Lung (tissue), 12 donors: ENCODE data around the gene RSPRY1. TPM values are rescaled to one million over a fixed set of nuclear protein-coding genes. Genes with fewer than 3 reads are reported as not detected.
"Not testable (repeated sequence)": the region's sequence is repeated elsewhere in the genome, so short reads cannot be mapped to it uniquely, and the experiment has no call there.

ENCODE experiments used
- ATAC-seq: fragments of 200-7000 bp; cut with Tn5 transposase; one replicate; pipeline ENCODE4 v1.9.1; 2020; ENCODE audit warnings: moderate number of reproducible peaks; ENCODE audit not compliant: insufficient read depth, low FRiP score
- DNase-seq, 3 donors: peaks; one replicate each; pipeline ENCODE4 v3.0.0-alpha.2; 2013 to 2017
- H3K27ac ChIP-seq, 2 donors: one replicate each; pipeline ENCODE4 v1.5.1; 2013; ENCODE audit warnings: mild to moderate bottlenecking in 2 of 2, moderate library complexity in 2 of 2, control low read depth in 1 of 2, inconsistent platforms in 1 of 2, low read depth in 1 of 2, low read length in 1 of 2
- H3K27me3 ChIP-seq, 3 donors: one replicate each; pipeline ENCODE4 v1.5.1; 2013; ENCODE audit warnings: low read length in 2 of 3; ENCODE audit not compliant: control insufficient read depth in 3 of 3, insufficient read depth in 3 of 3
- H3K36me3 ChIP-seq, 4 donors: one replicate each; pipeline ENCODE4 v1.5.1; 2013; ENCODE audit warnings: low read length in 4 of 4, mild to moderate bottlenecking in 1 of 4, moderate library complexity in 1 of 4; ENCODE audit not compliant: control insufficient read depth in 4 of 4, insufficient read depth in 4 of 4
- H3K4me1 ChIP-seq, 5 donors: one replicate each; pipeline ENCODE4 v1.5.1; 2013; ENCODE audit warnings: low read length in 5 of 5, mild to moderate bottlenecking in 2 of 5, moderate library complexity in 1 of 5; ENCODE audit not compliant: control insufficient read depth in 5 of 5, insufficient read depth in 5 of 5
- H3K4me3 ChIP-seq: one replicate; pipeline ENCODE4 v1.5.1; 2013; ENCODE audit warnings: mild to moderate bottlenecking, control low read depth, moderate library complexity
- H3K9ac ChIP-seq, 2 donors: one replicate each; pipeline ENCODE4 v1.5.1; 2013; ENCODE audit warnings: low read length in 2 of 2, control low read depth in 1 of 2; ENCODE audit not compliant: insufficient read depth in 1 of 2
- H3K9me3 ChIP-seq, 4 donors: one replicate each; pipeline ENCODE4 v1.5.1; 2013; ENCODE audit warnings: low read length in 3 of 4, mild to moderate bottlenecking in 1 of 4, moderate library complexity in 1 of 4; ENCODE audit not compliant: control insufficient read depth in 4 of 4, insufficient read depth in 3 of 4
- WGBS, 2 donors: extraction: QIAGEN DNeasy Blood & Tissue Kit; methylation state at CpG; one replicate each; pipeline ENCODE4 v1.1.7; 2013; 5-methylcytosine and 5-hydroxymethylcytosine counted together
- polyA plus RNA-seq, 2 donors: library from polyadenylated mRNA; stranded (reverse); fragments of 200-250 nt; gene quantifications; one replicate each; pipeline ENCODE4 v1.2.1, GENCODE V29; 2013
- total RNA-seq, 2 donors: library from RNA; depleted of rRNA in 1 of 2; stranded (reverse); fragments of >200 nt in 1 of 2; gene quantifications; one replicate each; pipeline ENCODE4 v1.2.1, GENCODE V29; 2014 to 2021
- TF ChIP-seq, protein P1 (sequence below): IDR thresholded peaks from 2 replicates; pipeline ENCODE4 v1.5.1; 2012; ENCODE audit warnings: mild to moderate bottlenecking; ENCODE audit errors: control extremely low read depth, extremely low read depth
- donor health status: control.
- donor health status: control.
- donor health status: Bipolar disorder and iron deficiency.
- donor health status: healthy.
- donor health status: DM: yes; HTN: yes; CAD: no.

The RSPRY1 gene
- total and polyA plus RNA-seq, 4 donors: 10.5 to 71.7 (median 25.2) TPM

DNA sequence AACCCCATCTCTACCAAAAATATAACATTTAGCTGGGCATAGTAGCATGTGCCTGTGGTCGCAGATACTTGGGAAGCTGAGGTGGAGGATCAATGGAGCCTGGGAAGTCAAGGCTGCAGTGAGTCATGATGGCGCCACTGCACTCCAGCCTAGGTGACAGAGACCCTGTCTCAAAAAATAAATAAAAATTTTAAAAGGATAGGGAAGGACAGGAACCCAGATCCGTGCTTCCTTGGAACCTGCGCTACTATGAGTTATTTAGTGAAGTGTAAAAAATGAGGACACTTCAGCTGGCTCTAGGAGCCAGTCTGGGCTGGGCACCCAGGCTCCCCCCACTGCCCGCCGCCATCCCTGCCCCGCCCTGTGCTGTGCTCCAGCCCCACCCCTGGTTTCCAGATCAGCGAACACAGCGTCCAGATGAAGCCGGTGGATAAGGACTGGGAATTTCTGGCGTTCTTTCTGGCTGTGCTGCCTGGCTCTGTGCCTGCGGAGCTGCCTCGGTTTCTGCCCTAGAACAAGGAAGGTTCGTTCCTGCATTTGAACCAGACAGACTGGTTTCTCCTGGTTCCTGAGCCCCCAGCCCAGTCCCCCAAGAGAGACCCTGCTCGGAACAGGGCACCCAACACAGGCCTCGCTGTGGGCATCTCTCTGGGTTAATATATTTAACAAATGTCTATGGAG is 79.9 kb downstream of the RSPRY1 start:
- Histone ChIP-seq H3K4me3 (no peak overlapping the region), H3K27me3 (no peaks in the 10 kb centered on the region), H3K9ac (no peak overlapping the region), H3K9me3 (no peaks in the 10 kb centered on the region), H3K4me1 (peaks cover 0 to 19% (median 5%) of the 10 kb centered on the region in 5 donors), H3K27ac (peak overlapping the region; percentile 75 to 91), H3K36me3 (peaks cover 0 to 6% (median 0%) of the 10 kb centered on the region in 4 donors)
- peak in 2 of 3 donors; percentile 26 to 53 for DNase-seq
- 43 to 71% methylated on average over 16 of the region's 16 CpGs for WGBS, 2 donors
- ATAC-seq: peak; percentile 87
- TF ChIP-seq, protein P1, sequence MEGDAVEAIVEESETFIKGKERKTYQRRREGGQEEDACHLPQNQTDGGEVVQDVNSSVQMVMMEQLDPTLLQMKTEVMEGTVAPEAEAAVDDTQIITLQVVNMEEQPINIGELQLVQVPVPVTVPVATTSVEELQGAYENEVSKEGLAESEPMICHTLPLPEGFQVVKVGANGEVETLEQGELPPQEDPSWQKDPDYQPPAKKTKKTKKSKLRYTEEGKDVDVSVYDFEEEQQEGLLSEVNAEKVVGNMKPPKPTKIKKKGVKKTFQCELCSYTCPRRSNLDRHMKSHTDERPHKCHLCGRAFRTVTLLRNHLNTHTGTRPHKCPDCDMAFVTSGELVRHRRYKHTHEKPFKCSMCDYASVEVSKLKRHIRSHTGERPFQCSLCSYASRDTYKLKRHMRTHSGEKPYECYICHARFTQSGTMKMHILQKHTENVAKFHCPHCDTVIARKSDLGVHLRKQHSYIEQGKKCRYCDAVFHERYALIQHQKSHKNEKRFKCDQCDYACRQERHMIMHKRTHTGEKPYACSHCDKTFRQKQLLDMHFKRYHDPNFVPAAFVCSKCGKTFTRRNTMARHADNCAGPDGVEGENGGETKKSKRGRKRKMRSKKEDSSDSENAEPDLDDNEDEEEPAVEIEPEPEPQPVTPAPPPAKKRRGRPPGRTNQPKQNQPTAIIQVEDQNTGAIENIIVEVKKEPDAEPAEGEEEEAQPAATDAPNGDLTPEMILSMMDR: no peak

DNA sequence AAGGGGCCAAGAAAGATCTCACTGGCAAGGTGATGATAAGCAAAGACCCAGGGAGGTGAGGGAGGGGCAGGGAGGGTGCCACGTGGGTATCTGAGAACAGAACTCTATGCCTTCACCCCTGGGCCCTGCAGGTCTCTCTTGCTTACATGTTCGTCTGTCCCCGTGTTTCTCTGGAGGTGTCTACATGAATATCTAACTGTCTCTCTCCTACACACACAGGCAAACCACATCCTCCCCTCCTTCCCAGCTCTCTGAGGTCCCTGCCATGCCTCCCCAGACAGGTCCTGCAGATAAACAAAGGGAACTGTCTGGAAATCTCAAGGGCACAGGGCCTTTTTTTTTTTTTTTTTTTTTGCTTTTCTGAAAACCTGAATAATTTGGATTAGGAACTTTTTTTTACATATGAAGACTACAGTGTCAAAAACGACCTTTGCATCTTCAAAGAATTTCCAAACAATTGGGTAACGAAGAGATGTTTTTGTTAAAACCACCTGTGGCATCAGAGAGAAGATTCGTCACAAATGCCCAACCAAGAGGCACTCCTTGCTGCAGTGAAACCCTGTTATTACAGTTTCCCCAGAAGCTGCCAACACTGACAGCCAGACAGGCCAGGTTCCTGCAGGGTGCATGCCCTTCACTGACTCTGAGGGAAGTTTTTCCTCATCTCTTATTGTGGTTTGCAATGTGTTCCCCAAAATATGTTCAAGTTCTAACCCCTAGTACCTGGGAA is 80.6 kb downstream of the RSPRY1 start:
- WGBS, 2 donors: 32 to 42% methylated on average over 6 of the region's 6 CpGs
- no peak for DNase-seq
- peaks cover 0 to 19% (median 5%) of the 10 kb centered on the region in 5 donors for H3K4me1 ChIP-seq
- no peaks in the 10 kb centered on the region for H3K9me3 ChIP-seq
- TF ChIP-seq, protein P1: no peak
- H3K4me3 ChIP-seq: no peak overlapping the region
- H3K27ac ChIP-seq: peak overlapping the region; percentile 75 to 91
- H3K36me3 ChIP-seq: peaks cover 0 to 6% (median 0%) of the 10 kb centered on the region in 4 donors
- H3K9ac ChIP-seq: no peak overlapping the region
- H3K27me3 ChIP-seq: no peaks in the 10 kb centered on the region
- no peak for ATAC-seq

DNA sequence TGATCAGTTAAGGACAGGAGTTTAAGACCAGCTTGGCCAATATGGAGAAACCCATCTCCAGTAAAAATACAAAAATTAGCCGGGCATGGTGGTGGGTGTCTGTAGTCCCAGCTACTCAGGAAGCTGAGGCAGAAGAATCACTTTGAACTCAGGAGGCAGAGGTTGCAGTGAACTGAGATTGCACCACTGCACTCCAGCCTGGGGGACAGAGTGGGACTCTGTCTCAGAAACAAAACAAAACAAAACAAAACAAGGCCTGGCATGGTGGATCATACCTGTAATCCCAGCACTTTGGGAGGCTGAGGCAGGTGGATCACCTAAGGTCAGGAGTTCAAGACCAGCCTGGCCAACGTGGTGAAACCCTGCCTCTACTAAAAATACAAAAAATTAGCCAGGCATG is 81.2 kb downstream of the RSPRY1 start:
- not testable (repeated sequence) for DNase-seq, ATAC-seq, H3K9me3 ChIP-seq, H3K9ac ChIP-seq, H3K27me3 ChIP-seq, H3K36me3 ChIP-seq, H3K4me3 ChIP-seq
- Histone ChIP-seq H3K4me1 (peaks cover 0 to 19% (median 5%) of the 10 kb centered on the region in 5 donors), H3K27ac (peak overlapping the region; percentile 2 to 91)
- WGBS, 2 donors: 58 to 72% methylated on average over 2 of the region's 2 CpGs
